Measurements from ENCODE around the gene KRT28. TPM values are rescaled to one million over a fixed set of nuclear protein-coding genes. Genes with fewer than 3 reads are reported as not detected.

Gene KRT28
- polyA plus RNA-seq, 2 of the 4 experiments (the other 2 are of a cell fraction), result not detected

DNA sequence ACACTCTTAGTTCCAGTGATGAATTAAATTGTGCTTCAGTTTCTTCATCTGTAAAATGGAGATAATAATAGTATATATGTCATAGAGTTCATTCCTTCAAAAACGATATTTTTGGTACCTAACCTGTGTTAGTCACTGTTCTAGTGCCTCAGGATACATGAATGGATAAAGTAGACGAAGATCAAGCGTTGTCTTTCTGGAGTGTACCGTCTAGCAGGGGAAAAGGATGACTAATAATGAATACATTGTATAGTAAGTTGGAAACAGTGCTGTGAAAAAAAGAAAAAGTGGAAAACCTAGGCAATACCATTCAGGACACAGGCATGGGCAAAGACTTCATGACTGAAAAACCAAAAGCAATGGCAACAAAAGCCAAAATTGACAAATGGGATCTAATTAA, 14.0 kb upstream of the KRT28 start:
- H3K27ac ChIP-seq, result no peak overlapping the region
- no peak overlapping the region for H3K4me2 ChIP-seq
- H3K4me1 ChIP-seq, result peaks cover 30% of the 10 kb centered on the region
- TF ChIP-seq, protein P1, sequence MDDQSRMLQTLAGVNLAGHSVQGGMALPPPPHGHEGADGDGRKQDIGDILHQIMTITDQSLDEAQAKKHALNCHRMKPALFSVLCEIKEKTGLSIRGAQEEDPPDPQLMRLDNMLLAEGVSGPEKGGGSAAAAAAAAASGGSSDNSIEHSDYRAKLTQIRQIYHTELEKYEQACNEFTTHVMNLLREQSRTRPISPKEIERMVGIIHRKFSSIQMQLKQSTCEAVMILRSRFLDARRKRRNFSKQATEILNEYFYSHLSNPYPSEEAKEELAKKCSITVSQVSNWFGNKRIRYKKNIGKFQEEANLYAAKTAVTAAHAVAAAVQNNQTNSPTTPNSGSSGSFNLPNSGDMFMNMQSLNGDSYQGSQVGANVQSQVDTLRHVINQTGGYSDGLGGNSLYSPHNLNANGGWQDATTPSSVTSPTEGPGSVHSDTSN (IDR thresholded peaks at IDR 0.05), result no peak
- TF ChIP-seq FOSL2 (IDR thresholded peaks at IDR 0.05) (no peak), FOSL2 (CRISPR knock-in tag; IDR thresholded peaks at IDR 0.05) (0 out of 2 replicates have a peak, but pooled peaks have one; percentile 10), CEBPB (IDR thresholded peaks at IDR 0.05) (no peak)
- 0 out of 6 replicates have a peak, but pooled peaks of 1 of the 2 experiments have one; percentile 23 for ATAC-seq
- no peaks in the 10 kb centered on the region for H3K9me3 ChIP-seq
- H3K4me3 ChIP-seq, result no peak overlapping the region
- no peak for DNase-seq (ENCODE audit: low read depth in 1 of 2, low spot score in 1 of 2)
- 4% methylated on average over 4 of the region's 4 CpGs for WGBS (ENCODE audit: missing lambda C conversion rate)
- ChIA-PET POLR2A (no interaction called here), CTCF (no interaction called here)
- peak; percentile 63 for FAIRE-seq

DNA sequence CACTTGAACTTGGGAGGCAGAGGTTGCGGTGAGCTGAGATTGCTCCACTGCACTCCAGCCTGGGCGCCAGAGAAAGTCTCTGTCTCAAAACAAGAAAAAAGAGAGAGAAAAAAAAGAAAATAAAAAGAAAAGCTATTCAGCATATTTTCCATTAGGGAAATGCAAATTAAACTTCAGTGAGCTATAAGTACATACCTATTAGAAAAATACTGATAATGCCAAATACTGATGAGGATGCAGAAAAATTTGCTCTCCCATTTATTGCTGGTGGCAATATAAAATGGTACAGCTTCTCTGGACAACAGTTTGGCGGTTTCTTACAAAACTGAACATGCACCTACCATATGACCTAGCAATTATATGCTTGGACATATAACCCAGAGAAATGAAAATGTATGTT, 12.9 kb upstream of the KRT28 start:
- H3K4me2 ChIP-seq, result no peak overlapping the region
- WGBS (ENCODE audit: missing lambda C conversion rate), result 95% methylated on average over 3 of the region's 3 CpGs
- H3K27ac ChIP-seq, result no peak overlapping the region
- no peak for FAIRE-seq
- ChIA-PET CTCF (interaction anchor here (0.6 to 1.6 kb wide), 10 partner anchors 8 to 883 kb away, joined by 3 to 9 read pairs (median 4); no protein-coding TSS in a partner anchor), POLR2A (no interaction called here)
- H3K4me3 ChIP-seq, result no peak overlapping the region
- H3K9me3 ChIP-seq, result no peaks in the 10 kb centered on the region
- TF ChIP-seq, protein P2, sequence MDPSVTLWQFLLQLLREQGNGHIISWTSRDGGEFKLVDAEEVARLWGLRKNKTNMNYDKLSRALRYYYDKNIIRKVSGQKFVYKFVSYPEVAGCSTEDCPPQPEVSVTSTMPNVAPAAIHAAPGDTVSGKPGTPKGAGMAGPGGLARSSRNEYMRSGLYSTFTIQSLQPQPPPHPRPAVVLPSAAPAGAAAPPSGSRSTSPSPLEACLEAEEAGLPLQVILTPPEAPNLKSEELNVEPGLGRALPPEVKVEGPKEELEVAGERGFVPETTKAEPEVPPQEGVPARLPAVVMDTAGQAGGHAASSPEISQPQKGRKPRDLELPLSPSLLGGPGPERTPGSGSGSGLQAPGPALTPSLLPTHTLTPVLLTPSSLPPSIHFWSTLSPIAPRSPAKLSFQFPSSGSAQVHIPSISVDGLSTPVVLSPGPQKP (IDR thresholded peaks at IDR 0.05; ENCODE audit: low read depth, low read length), result no peak
- TF ChIP-seq NFE2L2 (conservative IDR thresholded peaks at IDR 0.05; ENCODE audit: low read length) (no peak), FOSB (CRISPR knock-in tag; IDR thresholded peaks at IDR 0.05) (no peak), EHMT2 (IDR thresholded peaks at IDR 0.05; ENCODE audit: low read depth) (no peak), HDAC2 (IDR thresholded peaks at IDR 0.05) (no peak), NR3C1 (IDR thresholded peaks at IDR 0.05) (no peak), KDM5A (IDR thresholded peaks at IDR 0.05) (no peak), RCOR1 (IDR thresholded peaks at IDR 0.05; ENCODE audit: low read depth, low read length) (no peak), MAFK (IDR thresholded peaks at IDR 0.05; ENCODE audit: partially characterized antibody) (no peak), FOXS1 (CRISPR knock-in tag; IDR thresholded peaks at IDR 0.05) (no peak), CEBPB (IDR thresholded peaks at IDR 0.05) (no peak), MAZ (IDR thresholded peaks at IDR 0.05; ENCODE audit: borderline replicate concordance, low read depth, low read length) (no peak)
- TF ChIP-seq, protein P3, sequence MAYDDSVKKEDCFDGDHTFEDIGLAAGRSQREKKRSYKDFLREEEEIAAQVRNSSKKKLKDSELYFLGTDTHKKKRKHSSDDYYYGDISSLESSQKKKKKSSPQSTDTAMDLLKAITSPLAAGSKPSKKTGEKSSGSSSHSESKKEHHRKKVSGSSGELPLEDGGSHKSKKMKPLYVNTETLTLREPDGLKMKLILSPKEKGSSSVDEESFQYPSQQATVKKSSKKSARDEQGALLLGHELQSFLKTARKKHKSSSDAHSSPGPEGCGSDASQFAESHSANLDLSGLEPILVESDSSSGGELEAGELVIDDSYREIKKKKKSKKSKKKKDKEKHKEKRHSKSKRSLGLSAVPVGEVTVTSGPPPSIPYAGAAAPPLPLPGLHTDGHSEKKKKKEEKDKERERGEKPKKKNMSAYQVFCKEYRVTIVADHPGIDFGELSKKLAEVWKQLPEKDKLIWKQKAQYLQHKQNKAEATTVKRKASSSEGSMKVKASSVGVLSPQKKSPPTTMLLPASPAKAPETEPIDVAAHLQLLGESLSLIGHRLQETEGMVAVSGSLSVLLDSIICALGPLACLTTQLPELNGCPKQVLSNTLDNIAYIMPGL (CRISPR knock-in tag; IDR thresholded peaks at IDR 0.05; ENCODE audit: borderline replicate concordance), result no peak
- TF ChIP-seq, protein P4, sequence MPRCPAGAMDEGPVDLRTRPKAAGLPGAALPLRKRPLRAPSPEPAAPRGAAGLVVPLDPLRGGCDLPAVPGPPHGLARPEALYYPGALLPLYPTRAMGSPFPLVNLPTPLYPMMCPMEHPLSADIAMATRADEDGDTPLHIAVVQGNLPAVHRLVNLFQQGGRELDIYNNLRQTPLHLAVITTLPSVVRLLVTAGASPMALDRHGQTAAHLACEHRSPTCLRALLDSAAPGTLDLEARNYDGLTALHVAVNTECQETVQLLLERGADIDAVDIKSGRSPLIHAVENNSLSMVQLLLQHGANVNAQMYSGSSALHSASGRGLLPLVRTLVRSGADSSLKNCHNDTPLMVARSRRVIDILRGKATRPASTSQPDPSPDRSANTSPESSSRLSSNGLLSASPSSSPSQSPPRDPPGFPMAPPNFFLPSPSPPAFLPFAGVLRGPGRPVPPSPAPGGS (IDR thresholded peaks at IDR 0.05), result no peak
- TF ChIP-seq, protein P5, sequence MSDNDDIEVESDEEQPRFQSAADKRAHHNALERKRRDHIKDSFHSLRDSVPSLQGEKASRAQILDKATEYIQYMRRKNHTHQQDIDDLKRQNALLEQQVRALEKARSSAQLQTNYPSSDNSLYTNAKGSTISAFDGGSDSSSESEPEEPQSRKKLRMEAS (IDR thresholded peaks at IDR 0.05), result no peak
- TF ChIP-seq, protein P6, sequence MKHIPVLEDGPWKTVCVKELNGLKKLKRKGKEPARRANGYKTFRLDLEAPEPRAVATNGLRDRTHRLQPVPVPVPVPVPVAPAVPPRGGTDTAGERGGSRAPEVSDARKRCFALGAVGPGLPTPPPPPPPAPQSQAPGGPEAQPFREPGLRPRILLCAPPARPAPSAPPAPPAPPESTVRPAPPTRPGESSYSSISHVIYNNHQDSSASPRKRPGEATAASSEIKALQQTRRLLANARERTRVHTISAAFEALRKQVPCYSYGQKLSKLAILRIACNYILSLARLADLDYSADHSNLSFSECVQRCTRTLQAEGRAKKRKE (CRISPR knock-in tag; IDR thresholded peaks at IDR 0.05; ENCODE audit: low read depth), result no peak
- TF ChIP-seq, protein P7, sequence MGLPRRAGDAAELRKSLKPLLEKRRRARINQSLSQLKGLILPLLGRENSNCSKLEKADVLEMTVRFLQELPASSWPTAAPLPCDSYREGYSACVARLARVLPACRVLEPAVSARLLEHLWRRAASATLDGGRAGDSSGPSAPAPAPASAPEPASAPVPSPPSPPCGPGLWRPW (IDR thresholded peaks at IDR 0.05), result no peak
- no peak for DNase-seq (ENCODE audit: low read depth in 1 of 2, low spot score in 1 of 2)
- H3K4me1 ChIP-seq, result peaks cover 26% of the 10 kb centered on the region
- no peak for ATAC-seq
